ENCODE data around the gene TK2. TPM values are rescaled to one million over a fixed set of nuclear protein-coding genes. Genes with fewer than 3 reads are reported as not detected.

Gene TK2
- polyA plus RNA-seq, 3 donors: 29.8 to 38.9 (median 32.4) TPM

- Histone ChIP-seq H3K36me3 (replicated peaks in 1 of 2; ENCODE audit: control insufficient read depth in 1 of 2, insufficient read depth in 2 of 2, low read length in 2 of 2) (peaks cover 3 to 5% of the 10 kb centered on the region in 2 donors), H3K79me2 (ENCODE audit: insufficient read depth, low read length) (peaks cover 38% of the 10 kb centered on the region), H3K4me1 (ENCODE audit: control insufficient read depth in 1 of 2, insufficient read depth in 2 of 2, low read length in 2 of 2) (peaks cover 73 to 77% of the 10 kb centered on the region in 2 donors), H3K9ac (ENCODE audit: insufficient read depth, low read length, poor library complexity, severe bottlenecking) (no peak overlapping the region), H3K4me3 (replicated peaks in 1 of 3; ENCODE audit: low read depth in 2 of 3, low read length in 3 of 3) (peak overlapping the region in 1 of 3 experiments; percentile 90), H3K4me2 (replicated peaks; ENCODE audit: extremely low read depth, low read length, poor library complexity, severe bottlenecking) (peak overlapping the region; percentile 88), H3K9me3 (replicated peaks in 1 of 2; ENCODE audit: control insufficient read depth in 1 of 2, insufficient read depth in 1 of 2, low read length in 2 of 2) (no peaks in the 10 kb centered on the region), H2AFZ (ENCODE audit: insufficient read depth, low read depth, low read length, poor library complexity, severe bottlenecking) (no peak overlapping the region), H4K20me1 (ENCODE audit: insufficient read depth, low read length) (no peaks in the 10 kb centered on the region), H3K27me3 (ENCODE audit: control insufficient read depth in 2 of 2, insufficient read depth in 2 of 2, low read length in 2 of 2) (no peaks in the 10 kb centered on the region), H3K27ac (ENCODE audit: low read depth in 1 of 2, low read length in 2 of 2) (peak overlapping the region; percentile 54 to 86)
- Mint-ChIP-seq H3K27me3 (ENCODE audit: low read depth in 3 of 3) (no peaks in the 10 kb centered on the region), H3K36me3 (peaks cover 31 to 46% of the 10 kb centered on the region in 2 donors), H3K4me1 (peaks cover 78% of the 10 kb centered on the region), H3K4me3 (no peak overlapping the region), H3K9me3 (no peaks in the 10 kb centered on the region), H3K27ac (peak overlapping the region in 6 of 7 donors; percentile 60 to 94 (median 84))
- DNase-seq: no peak
- intact Hi-C loops (cut with micrococcal nuclease): loop anchor here in 1 of 2 donors (5.0 kb wide), 1 partner anchor 40 kb away; no protein-coding TSS in a partner anchor
- TF ChIP-seq CTCF (IDR thresholded peaks at IDR 0.05): no peak
- WGBS (ENCODE audit: insufficient coverage): 100% methylated on average over 5 of the region's 5 CpGs
Observed at GRCh38 chr16:66547101-66547989, 2.6 kb downstream of the TK2 start.

- peaks cover 17 to 34% of the 10 kb centered on the region in 2 donors for H3K36me3 ChIP-seq (replicated peaks in 1 of 2; ENCODE audit: control insufficient read depth in 1 of 2, insufficient read depth in 2 of 2, low read length in 2 of 2)
- no peaks in the 10 kb centered on the region for H3K27me3 ChIP-seq (ENCODE audit: control insufficient read depth in 2 of 2, insufficient read depth in 2 of 2, low read length in 2 of 2)
- Mint-ChIP-seq H3K9me3 (no peaks in the 10 kb centered on the region), H3K36me3 (peaks cover 58 to 76% of the 10 kb centered on the region in 2 donors), H3K27ac (peak overlapping the region; percentile 72 to 98 (median 94)), H3K4me1 (peaks cover 67% of the 10 kb centered on the region), H3K27me3 (ENCODE audit: low read depth in 3 of 3) (peaks cover 0 to 2% (median 0%) of the 10 kb centered on the region in 3 donors), H3K4me3 (peak overlapping the region in 1 of 2 donors; percentile 70)
- TF ChIP-seq CTCF (IDR thresholded peaks at IDR 0.05): no peak
- peak overlapping the region in 1 of 3 experiments; percentile 9 for H3K4me3 ChIP-seq (replicated peaks in 1 of 3; ENCODE audit: low read depth in 2 of 3, low read length in 3 of 3)
- intact Hi-C loops (cut with micrococcal nuclease): no loop called here
- H3K9me3 ChIP-seq (replicated peaks in 1 of 2; ENCODE audit: control insufficient read depth in 1 of 2, insufficient read depth in 1 of 2, low read length in 2 of 2): no peaks in the 10 kb centered on the region
- H3K9ac ChIP-seq (ENCODE audit: insufficient read depth, low read length, poor library complexity, severe bottlenecking): no peak overlapping the region
- peaks cover 49 to 50% of the 10 kb centered on the region in 2 donors for H3K4me1 ChIP-seq (ENCODE audit: control insufficient read depth in 1 of 2, insufficient read depth in 2 of 2, low read length in 2 of 2)
- H3K27ac ChIP-seq (ENCODE audit: low read depth in 1 of 2, low read length in 2 of 2): peak overlapping the region; percentile 70 to 78
- no CpG with 5 or more reads among the region's 7 CpGs for WGBS (ENCODE audit: insufficient coverage)
- no peaks in the 10 kb centered on the region for H4K20me1 ChIP-seq (ENCODE audit: insufficient read depth, low read length)
- peak in 1 of 3 donors; percentile 25 for DNase-seq
- peak overlapping the region; percentile 23 for H3K4me2 ChIP-seq (replicated peaks; ENCODE audit: extremely low read depth, low read length, poor library complexity, severe bottlenecking)
- H2AFZ ChIP-seq (ENCODE audit: insufficient read depth, low read depth, low read length, poor library complexity, severe bottlenecking): peak overlapping the region; percentile 55
- peaks cover 15% of the 10 kb centered on the region for H3K79me2 ChIP-seq (ENCODE audit: insufficient read depth, low read length)
Observed at GRCh38 chr16:66544016-66544757, 5.7 kb downstream of the TK2 start.

Measured in CD14-positive monocyte (primary cell).